HG03025 (cell line): ENCODE data around the gene NBAS.

Experiments
- ATAC-seq: cut with Tn5 transposase; IDR thresholded peaks from one replicate; pipeline ENCODE4 v1.9.1; 2021; ENCODE audit warnings: mild to moderate bottlenecking, moderate library complexity; ENCODE audit not compliant: unreplicated experiment, low FRiP score

Gene NBAS

GRCh38 chr2:15158532-15158931 is 402.6 kb downstream of the NBAS start:
- no peak for ATAC-seq

GRCh38 chr2:15158100-15158499 is 403.0 kb downstream of the NBAS start:
- no peak for ATAC-seq

GRCh38 chr2:15155959-15156574 is 405.1 kb downstream of the NBAS start:
- no peak for ATAC-seq

DNA sequence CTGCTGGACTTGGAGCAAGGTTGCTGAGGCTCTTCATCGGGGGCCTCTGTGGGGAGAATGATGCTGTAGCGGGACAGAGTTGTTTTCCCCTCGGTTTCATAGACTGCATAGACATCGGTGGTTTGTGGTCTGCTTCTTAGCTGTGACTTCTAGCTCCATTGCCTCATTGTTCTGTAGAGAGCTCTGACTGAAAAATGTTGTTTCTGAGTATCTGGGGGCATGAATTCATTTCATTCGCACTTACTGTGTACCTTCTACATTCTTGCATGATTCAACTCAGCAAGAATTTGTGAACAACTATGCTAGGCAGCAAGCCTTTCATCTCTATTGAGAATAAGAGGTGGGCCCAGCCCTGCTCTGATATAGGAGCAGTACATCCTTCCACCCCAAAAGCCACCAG is 406.8 kb downstream of the NBAS start:
- ATAC-seq, result no peak

GRCh38 chr2:15152382-15152781 is 408.8 kb downstream of the NBAS start:
- ATAC-seq, result no peak

DNA sequence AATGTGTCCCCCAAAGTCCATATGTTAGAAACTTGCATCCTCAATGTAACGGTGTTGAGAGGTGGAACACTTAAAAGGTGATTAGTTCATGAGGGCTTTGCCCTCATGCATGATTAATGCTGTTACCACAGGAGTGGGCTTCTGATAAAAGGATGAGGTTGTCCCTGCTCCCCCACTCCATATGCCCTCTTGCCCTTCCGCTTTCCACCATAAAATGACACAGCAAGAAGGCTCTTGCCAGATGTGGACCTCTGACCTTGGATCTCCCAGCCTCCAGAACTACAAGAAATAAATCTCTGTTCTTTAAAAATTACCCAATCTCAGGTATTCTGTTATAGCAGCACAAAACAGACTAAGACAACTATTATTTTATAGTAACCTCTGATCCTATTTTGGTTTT is 412.1 kb downstream of the NBAS start:
- no peak for ATAC-seq

DNA sequence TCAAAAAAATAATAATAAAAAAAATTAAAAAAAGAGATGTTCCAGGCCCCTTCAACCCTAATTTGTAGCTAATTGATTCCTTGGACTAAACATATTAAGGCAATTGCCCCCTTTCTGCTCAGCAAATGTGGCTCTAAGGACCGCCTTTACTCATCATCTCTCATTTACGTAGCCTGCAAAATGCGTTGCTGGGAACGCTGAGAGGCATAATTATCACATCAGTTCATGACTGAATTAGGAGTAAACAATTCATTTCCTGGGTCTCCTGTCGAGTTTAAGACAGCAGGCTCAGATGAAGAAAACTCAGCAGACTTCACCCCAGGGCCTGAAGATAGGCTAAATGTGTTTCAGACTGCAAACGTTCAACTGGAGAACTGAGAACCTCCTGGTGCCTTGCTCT is 413.5 kb downstream of the NBAS start:
- ATAC-seq, result no peak

GRCh38 chr2:15146960-15147359 is 414.2 kb downstream of the NBAS start:
- ATAC-seq, result no peak

- ATAC-seq, result no peak
Measured at GRCh38 chr2:15145919-15146318, 415.2 kb downstream of the NBAS start.

DNA sequence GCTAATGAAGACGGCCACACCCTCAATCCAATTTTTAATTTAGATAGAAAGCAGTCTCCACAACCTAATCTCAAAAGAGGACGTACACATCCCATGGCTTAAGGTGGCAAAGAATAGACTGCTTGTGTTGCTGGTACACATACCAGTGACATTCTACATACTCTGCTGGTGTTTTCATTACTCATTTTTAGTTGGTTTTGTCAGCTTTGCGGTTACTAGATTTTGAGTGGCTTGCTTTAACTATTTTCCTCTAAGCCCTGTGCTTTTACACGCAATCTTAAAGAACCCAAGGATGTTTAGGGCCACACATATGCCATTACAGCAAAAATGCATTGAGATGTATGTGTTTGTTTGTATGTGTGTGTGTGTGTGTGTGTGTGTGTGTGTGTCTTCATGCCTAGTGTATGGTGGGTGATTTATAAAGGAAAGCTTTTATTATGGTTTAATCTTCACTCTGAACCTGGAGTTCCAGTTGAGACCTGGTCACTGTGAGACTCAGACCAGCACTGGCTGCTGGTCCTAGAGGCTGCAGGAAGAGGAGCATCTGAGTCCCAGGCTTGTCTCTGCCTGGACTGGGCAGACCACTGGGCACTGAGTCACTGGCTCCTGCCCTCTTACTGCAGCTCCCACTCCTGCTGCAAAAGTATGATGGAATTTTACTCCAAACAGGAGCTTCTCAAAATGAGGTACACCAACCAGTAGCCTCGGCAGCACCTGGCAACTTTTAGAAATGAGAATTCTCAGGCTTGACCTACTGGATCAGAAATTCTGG is 415.9 kb downstream of the NBAS start:
- ATAC-seq, result no peak

DNA sequence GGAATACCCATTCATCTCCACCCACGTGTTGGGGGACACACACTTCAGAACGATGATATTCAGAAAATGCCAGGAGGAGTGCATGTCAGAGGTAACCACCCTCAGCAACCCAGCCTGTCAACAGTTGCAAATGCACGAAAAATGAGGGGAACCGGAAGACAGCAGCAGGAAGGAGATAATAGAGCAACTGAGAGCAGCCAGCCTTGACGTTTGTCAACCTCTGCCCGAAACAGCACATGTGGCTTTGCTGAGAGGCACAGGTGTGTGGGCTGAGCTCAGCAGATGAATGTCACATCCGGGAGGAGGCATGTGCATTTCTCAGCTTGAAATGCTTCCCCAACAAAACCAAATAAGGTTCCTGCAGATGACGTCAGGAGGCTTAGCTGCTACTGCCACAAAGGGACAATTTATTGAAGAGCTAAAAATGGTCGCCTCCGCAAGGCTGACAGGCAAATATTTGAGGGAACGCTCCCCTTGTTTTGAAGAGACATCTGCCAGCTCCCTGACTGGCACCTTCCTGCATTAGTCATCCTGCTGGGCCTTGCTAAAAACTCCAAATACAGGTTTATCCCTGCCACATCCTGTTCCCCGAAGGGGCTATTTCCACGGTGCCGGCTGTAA is 419.0 kb downstream of the NBAS start:
- peak; percentile 100 for ATAC-seq

DNA sequence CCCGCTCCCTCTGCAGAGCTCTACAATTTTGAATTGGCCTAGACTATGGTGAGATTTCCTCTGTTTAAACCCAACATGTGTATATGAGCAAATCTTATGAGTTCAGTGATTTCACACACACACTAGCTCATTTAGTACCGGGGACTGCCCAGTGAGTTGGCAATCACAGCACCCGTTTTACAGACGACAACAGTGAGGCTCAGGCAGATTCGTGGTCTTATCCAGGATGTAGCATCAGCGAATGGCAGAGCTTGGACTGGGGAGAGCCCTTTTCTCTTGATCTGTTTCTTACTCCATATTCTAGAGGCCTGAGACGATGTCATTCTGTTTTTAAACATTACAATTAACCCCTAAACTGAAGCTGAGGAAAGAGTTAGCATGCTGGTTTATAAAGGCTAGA is 419.9 kb downstream of the NBAS start:
- no peak for ATAC-seq

GRCh38 chr2:15136639-15137038 is 424.5 kb downstream of the NBAS start:
- ATAC-seq, result no peak

GRCh38 chr2:15134957-15135356 is 426.2 kb downstream of the NBAS start:
- no peak for ATAC-seq

- ATAC-seq, result no peak
Measured at GRCh38 chr2:15133461-15133860, 427.7 kb downstream of the NBAS start.

DNA sequence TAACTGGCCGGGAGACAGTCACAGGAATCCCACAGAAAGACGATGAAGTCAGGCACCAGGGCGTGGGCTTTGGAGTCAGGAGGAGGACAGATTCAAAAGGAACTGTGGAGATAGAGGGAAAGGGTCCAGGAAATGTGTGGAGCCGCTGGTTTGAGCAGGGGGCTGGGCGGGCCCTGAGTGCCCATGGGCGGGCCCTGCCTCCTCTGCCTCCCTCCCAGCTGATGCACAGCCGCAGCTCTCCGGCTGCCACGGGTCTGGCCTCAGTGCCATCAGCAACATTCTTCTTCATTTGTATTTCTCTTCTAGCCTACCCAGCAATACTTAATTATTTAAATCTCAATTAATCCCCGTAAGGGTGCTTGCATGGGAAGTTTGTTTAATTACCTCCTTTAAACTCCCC is 432.3 kb downstream of the NBAS start:
- no peak for ATAC-seq

GRCh38 chr2:15127876-15128275 is 433.3 kb downstream of the NBAS start:
- no peak for ATAC-seq

GRCh38 chr2:15127301-15127700 is 433.8 kb downstream of the NBAS start:
- no peak for ATAC-seq

DNA sequence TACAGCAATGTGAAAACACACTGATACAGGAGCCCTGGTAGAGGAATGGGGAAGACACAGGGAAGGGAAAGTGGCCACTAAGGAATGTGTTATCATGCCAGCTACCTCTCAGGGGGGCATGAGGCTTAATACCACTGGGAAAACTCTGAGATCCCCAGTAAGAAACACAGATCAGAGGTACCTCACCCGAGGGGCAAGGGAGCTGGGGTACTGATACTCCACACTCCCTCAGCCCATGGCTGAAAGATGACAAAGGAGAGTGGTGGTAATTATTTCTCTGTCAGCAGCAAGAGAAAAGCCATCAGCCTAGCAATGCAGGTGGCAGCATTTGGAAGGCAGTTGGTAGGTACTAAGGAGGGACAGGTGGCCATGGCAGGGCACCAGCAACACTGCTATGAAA is 434.8 kb downstream of the NBAS start:
- ATAC-seq, result no peak

- ATAC-seq, result no peak
Measured at GRCh38 chr2:15122915-15123314, 438.2 kb downstream of the NBAS start.

DNA sequence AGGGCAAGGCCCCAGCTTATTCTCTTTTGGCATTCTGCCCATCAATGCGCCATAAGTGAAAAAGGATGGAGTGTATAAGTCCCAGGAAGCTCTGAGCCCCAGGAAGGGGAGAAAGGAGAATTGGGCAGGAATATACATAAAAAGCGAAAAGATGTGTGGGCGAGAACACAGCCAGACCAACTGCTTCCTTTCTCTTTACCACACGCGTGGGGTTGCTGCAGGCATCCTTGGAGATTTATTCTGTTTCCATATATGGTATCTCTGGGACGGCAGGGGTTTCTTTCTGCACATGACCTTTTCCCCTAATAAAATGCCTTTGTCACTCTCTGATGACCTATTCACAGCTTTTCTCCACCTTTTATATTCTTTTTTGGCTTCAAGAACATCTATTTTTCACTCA is 440.5 kb downstream of the NBAS start:
- ATAC-seq, result no peak

DNA sequence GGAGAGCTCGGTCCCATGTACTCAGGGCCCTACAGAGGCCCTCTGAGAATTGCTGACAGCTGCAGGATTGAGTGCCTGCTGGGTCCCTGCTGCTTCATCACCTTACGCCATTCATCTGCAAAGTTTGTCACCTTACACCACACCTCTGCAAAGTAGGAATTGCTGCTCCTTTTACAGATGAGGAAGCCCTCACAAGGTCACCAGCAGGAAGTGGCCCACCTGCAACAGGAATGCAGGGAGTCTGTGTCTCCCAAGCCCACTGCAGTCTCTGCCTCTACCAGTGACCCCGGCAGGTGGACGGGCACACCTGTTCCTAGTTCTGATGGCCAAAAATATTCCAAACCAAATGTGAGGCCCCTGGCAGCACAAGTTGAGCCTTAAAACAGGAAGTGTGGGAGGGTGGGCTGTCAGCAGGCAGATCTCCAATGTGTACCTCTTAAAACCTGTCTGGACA is 441.4 kb downstream of the NBAS start:
- ATAC-seq, result no peak
